Lung (tissue), 12 donors: Measurements from ENCODE around the gene MUC2. TPM values are rescaled to one million over a fixed set of nuclear protein-coding genes. Genes with fewer than 3 reads are reported as not detected.

Experiments
- ATAC-seq: fragments of 200-7000 bp; cut with Tn5 transposase; one replicate; pipeline ENCODE4 v1.9.1; 2020; ENCODE audit warnings: moderate number of reproducible peaks; ENCODE audit not compliant: insufficient read depth, low FRiP score
- DNase-seq, 3 donors: peaks; one replicate each; pipeline ENCODE4 v3.0.0-alpha.2; 2013 to 2017
- H3K27ac ChIP-seq, 2 donors: one replicate each; pipeline ENCODE4 v1.5.1; 2013; ENCODE audit warnings: mild to moderate bottlenecking in 2 of 2, moderate library complexity in 2 of 2, control low read depth in 1 of 2, inconsistent platforms in 1 of 2, low read depth in 1 of 2, low read length in 1 of 2
- H3K27me3 ChIP-seq, 3 donors: one replicate each; pipeline ENCODE4 v1.5.1; 2013; ENCODE audit warnings: low read length in 2 of 3; ENCODE audit not compliant: control insufficient read depth in 3 of 3, insufficient read depth in 3 of 3
- H3K36me3 ChIP-seq, 4 donors: one replicate each; pipeline ENCODE4 v1.5.1; 2013; ENCODE audit warnings: low read length in 4 of 4, mild to moderate bottlenecking in 1 of 4, moderate library complexity in 1 of 4; ENCODE audit not compliant: control insufficient read depth in 4 of 4, insufficient read depth in 4 of 4
- H3K4me1 ChIP-seq, 5 donors: one replicate each; pipeline ENCODE4 v1.5.1; 2013; ENCODE audit warnings: low read length in 5 of 5, mild to moderate bottlenecking in 2 of 5, moderate library complexity in 1 of 5; ENCODE audit not compliant: control insufficient read depth in 5 of 5, insufficient read depth in 5 of 5
- H3K4me3 ChIP-seq: one replicate; pipeline ENCODE4 v1.5.1; 2013; ENCODE audit warnings: mild to moderate bottlenecking, control low read depth, moderate library complexity
- H3K9ac ChIP-seq, 2 donors: one replicate each; pipeline ENCODE4 v1.5.1; 2013; ENCODE audit warnings: low read length in 2 of 2, control low read depth in 1 of 2; ENCODE audit not compliant: insufficient read depth in 1 of 2
- H3K9me3 ChIP-seq, 4 donors: one replicate each; pipeline ENCODE4 v1.5.1; 2013; ENCODE audit warnings: low read length in 3 of 4, mild to moderate bottlenecking in 1 of 4, moderate library complexity in 1 of 4; ENCODE audit not compliant: control insufficient read depth in 4 of 4, insufficient read depth in 3 of 4
- WGBS, 2 donors: extraction: QIAGEN DNeasy Blood & Tissue Kit; methylation state at CpG; one replicate each; pipeline ENCODE4 v1.1.7; 2013; 5-methylcytosine and 5-hydroxymethylcytosine counted together
- polyA plus RNA-seq, 2 donors: library from polyadenylated mRNA; stranded (reverse); fragments of 200-250 nt; gene quantifications; one replicate each; pipeline ENCODE4 v1.2.1, GENCODE V29; 2013
- total RNA-seq, 2 donors: library from RNA; depleted of rRNA in 1 of 2; stranded (reverse); fragments of >200 nt in 1 of 2; gene quantifications; one replicate each; pipeline ENCODE4 v1.2.1, GENCODE V29; 2014 to 2021
- TF ChIP-seq, protein P1 (sequence below): IDR thresholded peaks from 2 replicates; pipeline ENCODE4 v1.5.1; 2012; ENCODE audit warnings: mild to moderate bottlenecking; ENCODE audit errors: control extremely low read depth, extremely low read depth
- donor health status: control.
- donor health status: control.
- donor health status: Bipolar disorder and iron deficiency.
- donor health status: healthy.
- donor health status: DM: yes; HTN: yes; CAD: no.

MUC2 gene
- total and polyA plus RNA-seq, 4 donors: 0.03 to 0.43 (median 0.30) TPM

DNA sequence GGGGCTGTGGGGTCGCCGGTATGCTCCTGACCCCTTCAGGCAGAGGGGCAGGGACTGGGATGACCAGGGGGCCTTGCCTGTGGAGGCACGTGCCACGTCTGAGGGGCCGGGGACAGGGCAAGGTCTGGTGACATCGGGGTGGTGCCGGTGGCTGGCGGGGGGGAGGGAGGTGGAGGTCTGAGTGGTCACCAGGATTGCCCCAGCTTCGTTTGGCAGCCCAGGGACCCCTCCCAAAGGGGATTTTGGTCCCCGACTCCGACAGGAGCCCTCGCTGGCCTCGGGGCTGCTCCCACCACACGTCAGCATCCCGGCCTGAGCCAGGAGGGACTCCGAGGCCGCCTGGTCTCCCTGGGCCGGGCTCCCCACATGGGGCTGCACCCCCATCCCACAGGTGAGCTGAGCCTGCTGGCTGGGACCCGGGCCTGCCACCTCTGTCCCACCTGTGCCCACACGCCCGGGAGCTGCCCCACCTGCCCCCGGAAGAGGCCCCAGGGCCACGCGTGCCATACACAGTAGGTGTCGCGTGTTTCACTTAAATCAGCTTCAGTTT lies 37.1 kb upstream of the MUC2 start:
- no peaks in the 10 kb centered on the region for H3K36me3 ChIP-seq
- TF ChIP-seq, protein P1, sequence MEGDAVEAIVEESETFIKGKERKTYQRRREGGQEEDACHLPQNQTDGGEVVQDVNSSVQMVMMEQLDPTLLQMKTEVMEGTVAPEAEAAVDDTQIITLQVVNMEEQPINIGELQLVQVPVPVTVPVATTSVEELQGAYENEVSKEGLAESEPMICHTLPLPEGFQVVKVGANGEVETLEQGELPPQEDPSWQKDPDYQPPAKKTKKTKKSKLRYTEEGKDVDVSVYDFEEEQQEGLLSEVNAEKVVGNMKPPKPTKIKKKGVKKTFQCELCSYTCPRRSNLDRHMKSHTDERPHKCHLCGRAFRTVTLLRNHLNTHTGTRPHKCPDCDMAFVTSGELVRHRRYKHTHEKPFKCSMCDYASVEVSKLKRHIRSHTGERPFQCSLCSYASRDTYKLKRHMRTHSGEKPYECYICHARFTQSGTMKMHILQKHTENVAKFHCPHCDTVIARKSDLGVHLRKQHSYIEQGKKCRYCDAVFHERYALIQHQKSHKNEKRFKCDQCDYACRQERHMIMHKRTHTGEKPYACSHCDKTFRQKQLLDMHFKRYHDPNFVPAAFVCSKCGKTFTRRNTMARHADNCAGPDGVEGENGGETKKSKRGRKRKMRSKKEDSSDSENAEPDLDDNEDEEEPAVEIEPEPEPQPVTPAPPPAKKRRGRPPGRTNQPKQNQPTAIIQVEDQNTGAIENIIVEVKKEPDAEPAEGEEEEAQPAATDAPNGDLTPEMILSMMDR: no peak
- ATAC-seq (no peak), DNase-seq (no peak)
- H3K4me1 ChIP-seq: peaks cover 0 to 13% (median 1%) of the 10 kb centered on the region in 5 donors
- H3K4me3 ChIP-seq: no peak overlapping the region
- H3K9me3 ChIP-seq: peaks cover 0 to 2% (median 0%) of the 10 kb centered on the region in 4 donors
- no peak overlapping the region for H3K27ac ChIP-seq
- no peak overlapping the region for H3K9ac ChIP-seq
- peaks cover 0 to 6% (median 0%) of the 10 kb centered on the region in 3 donors for H3K27me3 ChIP-seq
- WGBS, 2 donors: 79 to 92% methylated on average over 24 to 26 of the region's 26 CpGs

DNA sequence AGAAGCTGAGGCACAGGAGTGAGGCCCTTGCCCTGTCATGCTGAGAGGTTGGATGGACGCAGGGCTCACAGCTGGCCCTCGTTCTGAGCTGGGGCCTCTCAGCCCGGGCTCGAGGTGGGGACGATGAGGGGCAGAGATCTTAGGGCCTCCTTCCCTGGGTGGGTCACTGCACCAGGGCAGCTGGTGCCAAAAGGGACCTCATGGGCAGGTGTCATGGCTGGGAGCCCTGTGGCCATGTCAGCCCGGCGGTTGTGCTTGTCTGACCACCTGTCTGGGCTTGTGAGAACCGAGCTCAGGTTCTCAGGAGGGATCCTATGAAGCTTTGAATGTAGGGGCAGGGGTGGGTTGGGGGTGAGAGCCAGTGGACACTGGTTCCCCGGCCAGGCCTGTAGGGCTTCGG lies 36.3 kb upstream of the MUC2 start:
- TF ChIP-seq, protein P1: no peak
- ATAC-seq (no peak), DNase-seq (no peak)
- peaks cover 0 to 13% (median 1%) of the 10 kb centered on the region in 5 donors for H3K4me1 ChIP-seq
- H3K9me3 ChIP-seq: peaks cover 0 to 2% (median 0%) of the 10 kb centered on the region in 4 donors
- WGBS, 2 donors: 79 to 83% methylated on average over 10 of the region's 10 CpGs
- no peak overlapping the region for H3K27ac ChIP-seq
- H3K4me3 ChIP-seq: no peak overlapping the region
- H3K27me3 ChIP-seq: peaks cover 0 to 6% (median 0%) of the 10 kb centered on the region in 3 donors
- H3K36me3 ChIP-seq: no peaks in the 10 kb centered on the region
- no peak overlapping the region for H3K9ac ChIP-seq

DNA sequence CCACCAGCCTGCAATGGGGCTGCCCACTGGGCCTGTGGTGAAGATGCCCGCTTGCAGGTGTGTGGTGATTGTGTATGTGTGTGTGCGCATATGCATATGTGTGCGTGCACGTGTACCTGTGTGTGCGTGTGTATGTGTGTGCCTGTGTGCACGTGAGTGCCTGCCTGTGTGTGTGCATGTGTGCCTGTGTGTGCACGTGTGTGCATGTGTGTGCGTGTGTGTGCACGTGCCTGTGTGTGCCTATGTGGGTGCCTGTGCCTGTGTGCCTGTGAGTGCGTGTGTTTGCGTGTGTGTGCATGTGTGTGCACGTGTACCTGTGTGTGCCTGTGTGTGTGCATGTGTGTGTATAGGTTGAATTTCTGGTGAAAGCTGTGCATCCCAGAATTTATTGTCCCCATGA lies 35.8 kb upstream of the MUC2 start:
- H3K4me1 ChIP-seq: peaks cover 0 to 13% (median 1%) of the 10 kb centered on the region in 5 donors

More for the DNA sequence above, 35.8 kb upstream of the MUC2 start:
- Histone ChIP-seq H3K4me3 (no peak overlapping the region), H3K9ac (no peak overlapping the region), H3K27ac (no peak overlapping the region), H3K36me3 (no peaks in the 10 kb centered on the region), H3K9me3 (peaks cover 0 to 2% (median 0%) of the 10 kb centered on the region in 4 donors), H3K27me3 (peaks cover 0 to 6% (median 0%) of the 10 kb centered on the region in 3 donors)
- DNase-seq (no peak), ATAC-seq (no peak)
- 92 to 98% methylated on average over 12 of the region's 12 CpGs for WGBS, 2 donors
- TF ChIP-seq, protein P1: no peak
